BLaER1 (cell line): ENCODE results near the gene RBM12.

Experiments used
- H3K27ac ChIP-seq: shearing (Covaris generic); formaldehyde crosslinking; 2 replicates; pipeline ENCODE4 v1.8.1; 2022
- H3K27me3 ChIP-seq: shearing (Covaris generic); formaldehyde crosslinking; 2 replicates; pipeline ENCODE4 v1.8.1; 2022
- H3K36me3 ChIP-seq: shearing (Covaris generic); formaldehyde crosslinking; 2 replicates; pipeline ENCODE4 v1.8.1; 2022
- H3K4me1 ChIP-seq: shearing (Covaris generic); formaldehyde crosslinking; 2 replicates; pipeline ENCODE4 v1.8.1; 2022
- H3K4me2 ChIP-seq: shearing (Covaris generic); formaldehyde crosslinking; 2 replicates; pipeline ENCODE4 v1.8.1; 2022
- H3K4me3 ChIP-seq: shearing (Covaris generic); formaldehyde crosslinking; 2 replicates; pipeline ENCODE4 v1.8.1; 2022
- H3K9ac ChIP-seq: shearing (Covaris generic); formaldehyde crosslinking; 2 replicates; pipeline ENCODE4 v1.8.1; 2022
- H3K9me3 ChIP-seq: shearing (Covaris generic); formaldehyde crosslinking; 2 replicates; pipeline ENCODE4 v1.8.1; 2022
- H4K20me1 ChIP-seq: shearing (Covaris generic); formaldehyde crosslinking; 2 replicates; pipeline ENCODE4 v1.8.1; 2022
- Cebpa-rat ChIP-seq: shearing (Covaris generic); IDR thresholded peaks from 2 replicates; pipeline ENCODE4 v1.8.1; 2022

The RBM12 gene

DNA sequence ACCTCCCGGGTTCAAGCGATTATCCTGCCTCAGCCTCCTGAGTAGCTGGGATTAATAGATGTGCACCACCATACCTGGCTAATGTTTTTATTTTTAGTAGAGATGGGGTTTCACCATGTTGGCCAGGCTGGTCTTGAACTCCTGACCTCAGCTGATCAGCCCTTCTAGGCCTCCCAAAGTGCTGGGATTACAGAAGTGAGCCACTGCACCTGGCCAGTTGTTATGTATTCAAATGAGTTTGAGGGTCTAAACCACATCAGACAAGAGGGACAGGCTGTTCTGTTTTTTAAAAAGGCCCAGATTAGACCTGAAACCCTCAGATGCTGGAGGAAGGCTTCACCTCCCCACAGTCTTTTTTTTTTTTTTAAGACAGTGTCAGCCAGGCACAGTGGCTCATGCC is 53.2 kb downstream of the RBM12 start:
- H4K20me1 ChIP-seq, result no peaks in the 10 kb centered on the region
- H3K27me3 ChIP-seq, result no peaks in the 10 kb centered on the region
- H3K9me3 ChIP-seq, result no peaks in the 10 kb centered on the region
- TF ChIP-seq Cebpa-rat, result no peak
- peaks cover 26% of the 10 kb centered on the region for H3K4me1 ChIP-seq
- no peak overlapping the region for H3K9ac ChIP-seq
- no peak overlapping the region for H3K4me3 ChIP-seq
- H3K4me2 ChIP-seq, result peak overlapping the region; percentile 24
- H3K27ac ChIP-seq, result no peak overlapping the region
- H3K36me3 ChIP-seq, result no peaks in the 10 kb centered on the region

GRCh38 chr20:35610833-35611427 is 53.8 kb downstream of the RBM12 start:
- no peak overlapping the region for H3K9ac ChIP-seq
- H3K27ac ChIP-seq, result no peak overlapping the region
- no peak overlapping the region for H3K4me3 ChIP-seq
- no peaks in the 10 kb centered on the region for H4K20me1 ChIP-seq
- no peak for TF ChIP-seq Cebpa-rat
- no peaks in the 10 kb centered on the region for H3K9me3 ChIP-seq
- peaks cover 26% of the 10 kb centered on the region for H3K4me1 ChIP-seq
- no peak overlapping the region for H3K4me2 ChIP-seq
- no peaks in the 10 kb centered on the region for H3K36me3 ChIP-seq
- H3K27me3 ChIP-seq, result no peaks in the 10 kb centered on the region

DNA sequence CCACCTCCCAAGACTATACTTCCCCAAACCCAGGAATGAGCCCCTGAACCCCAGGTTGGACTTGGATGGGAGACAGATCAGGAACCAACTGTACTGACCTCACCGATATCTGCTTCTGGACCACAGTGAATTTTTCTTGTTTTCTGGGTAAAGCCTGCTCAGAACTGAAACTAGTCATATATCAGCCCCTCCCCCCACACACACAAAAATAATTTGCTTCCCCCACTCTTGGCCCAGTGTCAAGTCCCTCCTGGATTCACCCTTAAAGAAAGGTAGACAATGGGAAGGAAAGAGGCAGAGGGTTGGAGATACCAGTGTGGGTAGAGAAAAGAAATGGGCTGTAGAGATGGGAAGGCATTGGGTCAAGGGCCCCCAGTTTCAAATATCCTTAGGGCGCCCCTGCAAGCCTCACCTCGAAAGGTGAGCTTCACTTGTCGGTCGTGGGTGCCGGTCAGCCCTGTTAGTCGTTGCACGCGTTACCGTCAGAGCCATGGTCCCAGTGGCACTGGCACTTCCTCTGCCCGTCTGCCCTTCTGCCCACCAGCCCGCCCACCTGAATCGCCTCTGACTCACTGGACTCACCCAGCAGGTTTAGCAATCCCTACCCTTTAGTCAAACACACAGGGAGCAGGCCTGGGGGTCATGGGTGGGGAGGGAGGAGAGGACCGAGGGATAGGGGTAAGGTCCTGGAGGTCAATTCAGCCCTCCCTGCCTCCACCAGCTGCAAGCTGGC is 57.5 kb downstream of the RBM12 start:
- Histone ChIP-seq H3K4me1 (peaks cover 15% of the 10 kb centered on the region), H3K36me3 (no peaks in the 10 kb centered on the region), H3K9me3 (peaks cover under 1% of the 10 kb centered on the region; the same call in 1 of the 2 replicates), H4K20me1 (peaks cover 2% of the 10 kb centered on the region; the same call in 1 of the 2 replicates), H3K27ac (no peak overlapping the region), H3K27me3 (peaks cover 12% of the 10 kb centered on the region), H3K9ac (no peak overlapping the region), H3K4me2 (peak overlapping the region; percentile 11; the same call in 1 of the 2 replicates), H3K4me3 (no peak overlapping the region)
- no peak for TF ChIP-seq Cebpa-rat

GRCh38 chr20:35606127-35606526 is 58.6 kb downstream of the RBM12 start:
- no peak overlapping the region for H3K4me2 ChIP-seq
- H3K27ac ChIP-seq, result no peak overlapping the region
- H3K27me3 ChIP-seq, result peaks cover 23% of the 10 kb centered on the region
- no peaks in the 10 kb centered on the region for H3K36me3 ChIP-seq
- TF ChIP-seq Cebpa-rat, result no peak
- H3K4me3 ChIP-seq, result no peak overlapping the region
- peaks cover 16% of the 10 kb centered on the region for H3K4me1 ChIP-seq
- H3K9ac ChIP-seq, result no peak overlapping the region
- peaks cover 6% of the 10 kb centered on the region; the same call in 1 of the 2 replicates for H3K9me3 ChIP-seq
- H4K20me1 ChIP-seq, result peaks cover 10% of the 10 kb centered on the region; the same call in 1 of the 2 replicates

- no peak overlapping the region for H3K27ac ChIP-seq
- H3K9ac ChIP-seq, result no peak overlapping the region
- H4K20me1 ChIP-seq, result peaks cover 14% of the 10 kb centered on the region; the same call in 1 of the 2 replicates
- peaks cover 19% of the 10 kb centered on the region for H3K4me1 ChIP-seq
- peaks cover 6% of the 10 kb centered on the region; the same call in 1 of the 2 replicates for H3K9me3 ChIP-seq
- H3K27me3 ChIP-seq, result peaks cover 38% of the 10 kb centered on the region
- H3K4me3 ChIP-seq, result no peak overlapping the region
- TF ChIP-seq Cebpa-rat, result no peak
- H3K36me3 ChIP-seq, result no peaks in the 10 kb centered on the region
- no peak overlapping the region for H3K4me2 ChIP-seq
Observed at GRCh38 chr20:35604449-35604747, 60.3 kb downstream of the RBM12 start.

DNA sequence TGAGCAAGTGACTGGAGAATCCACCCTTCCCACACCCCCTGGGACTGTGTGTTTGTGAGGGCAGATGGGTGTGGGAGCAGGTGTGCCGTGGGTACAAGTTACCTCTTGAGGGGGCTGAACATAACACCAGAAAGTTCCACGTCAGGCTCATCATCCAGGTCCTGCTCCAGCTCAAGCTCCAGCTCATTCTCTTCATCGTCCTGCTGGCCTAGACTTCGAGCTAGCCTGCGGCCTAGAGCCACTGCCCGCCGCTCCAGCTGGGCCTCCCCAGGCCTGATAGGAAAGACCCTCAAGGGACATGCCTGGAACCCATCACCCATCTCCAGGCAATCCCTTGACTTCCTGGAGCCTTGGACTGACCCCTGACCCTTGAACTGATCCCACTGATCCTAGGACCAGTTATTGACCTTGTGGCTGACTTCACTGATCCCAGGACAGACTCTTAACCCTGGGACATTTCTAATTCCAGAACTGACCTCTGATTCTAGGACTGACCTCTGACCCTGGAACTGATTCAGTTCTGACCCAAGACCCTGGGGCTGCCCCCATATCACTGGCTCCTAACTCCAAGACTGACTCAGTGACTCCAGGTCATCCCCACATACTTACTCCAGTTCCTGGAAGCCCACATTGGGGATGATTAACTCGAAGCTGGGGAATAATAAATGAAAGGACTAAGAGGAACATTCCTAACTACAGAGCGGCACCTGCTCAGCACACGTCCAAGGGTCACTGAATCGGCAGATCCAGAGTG is 60.8 kb downstream of the RBM12 start:
- no peak for TF ChIP-seq Cebpa-rat
- Histone ChIP-seq H3K36me3 (no peaks in the 10 kb centered on the region), H3K27ac (no peak overlapping the region), H3K27me3 (peaks cover 38% of the 10 kb centered on the region), H3K9ac (no peak overlapping the region), H3K4me1 (peaks cover 19% of the 10 kb centered on the region), H4K20me1 (peaks cover 14% of the 10 kb centered on the region; the same call in 1 of the 2 replicates), H3K4me2 (no peak overlapping the region), H3K9me3 (peaks cover 6% of the 10 kb centered on the region; the same call in 1 of the 2 replicates), H3K4me3 (no peak overlapping the region)

GRCh38 chr20:35602851-35603495 is 61.7 kb downstream of the RBM12 start:
- Histone ChIP-seq H3K27ac (no peak overlapping the region), H3K4me2 (no peak overlapping the region), H3K9ac (no peak overlapping the region), H3K27me3 (peaks cover 38% of the 10 kb centered on the region), H3K4me3 (no peak overlapping the region), H3K36me3 (no peaks in the 10 kb centered on the region), H3K9me3 (peaks cover 6% of the 10 kb centered on the region; the same call in 1 of the 2 replicates), H3K4me1 (peaks cover 19% of the 10 kb centered on the region), H4K20me1 (peaks cover 14% of the 10 kb centered on the region; the same call in 1 of the 2 replicates)
- TF ChIP-seq Cebpa-rat, result no peak

- Histone ChIP-seq H3K9ac (no peak overlapping the region), H3K27me3 (peaks cover 38% of the 10 kb centered on the region), H3K4me3 (peak overlapping the region; percentile 56), H3K36me3 (no peaks in the 10 kb centered on the region), H3K4me2 (peak overlapping the region; percentile 77), H3K9me3 (peaks cover 6% of the 10 kb centered on the region; the same call in 1 of the 2 replicates), H4K20me1 (peaks cover 14% of the 10 kb centered on the region; the same call in 1 of the 2 replicates), H3K27ac (no peak overlapping the region), H3K4me1 (peaks cover 15% of the 10 kb centered on the region)
- no peak for TF ChIP-seq Cebpa-rat
Observed at GRCh38 chr20:35601990-35602389, 62.7 kb downstream of the RBM12 start.
